ENCODE results near the gene CD86. TPM values are rescaled to one million over a fixed set of nuclear protein-coding genes. Genes with fewer than 3 reads are reported as not detected.

CD86 gene
- total and polyA plus RNA-seq, 8 donors, result 1.6 to 17.6 (median 2.8) TPM

DNA sequence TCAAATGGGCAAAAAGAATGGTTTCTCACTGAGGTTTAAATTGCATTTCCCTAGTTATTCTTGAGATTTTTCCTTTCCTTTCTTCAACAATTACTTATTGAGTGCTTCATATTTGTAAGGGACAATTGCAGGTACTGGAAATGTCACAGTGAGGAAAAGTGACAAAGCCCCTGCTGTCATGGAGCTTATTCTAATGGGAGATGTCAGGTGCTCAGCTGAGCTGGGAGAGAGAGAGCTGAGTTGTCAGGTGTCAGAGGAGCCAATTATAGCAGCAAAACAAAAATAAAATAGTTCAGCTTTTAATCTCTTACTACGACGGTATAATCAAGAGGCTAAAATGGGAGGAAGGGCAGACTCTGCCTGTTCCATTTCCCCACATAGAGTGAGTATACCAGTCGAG, 42.0 kb downstream of the CD86 start:
- Histone ChIP-seq H3K27ac (no peak overlapping the region), H3K4me3 (no peak overlapping the region), H3K36me3 (no peaks in the 10 kb centered on the region), H3K4me1 (peaks cover 0 to 8% of the 10 kb centered on the region in 2 donors), H3K27me3 (no peaks in the 10 kb centered on the region), H3K9me3 (no peaks in the 10 kb centered on the region)
- DNase-seq (no peak), ATAC-seq (no peak)
- intact Hi-C loops (cut with DNase I), result no loop called here
- TF ChIP-seq, protein P1, sequence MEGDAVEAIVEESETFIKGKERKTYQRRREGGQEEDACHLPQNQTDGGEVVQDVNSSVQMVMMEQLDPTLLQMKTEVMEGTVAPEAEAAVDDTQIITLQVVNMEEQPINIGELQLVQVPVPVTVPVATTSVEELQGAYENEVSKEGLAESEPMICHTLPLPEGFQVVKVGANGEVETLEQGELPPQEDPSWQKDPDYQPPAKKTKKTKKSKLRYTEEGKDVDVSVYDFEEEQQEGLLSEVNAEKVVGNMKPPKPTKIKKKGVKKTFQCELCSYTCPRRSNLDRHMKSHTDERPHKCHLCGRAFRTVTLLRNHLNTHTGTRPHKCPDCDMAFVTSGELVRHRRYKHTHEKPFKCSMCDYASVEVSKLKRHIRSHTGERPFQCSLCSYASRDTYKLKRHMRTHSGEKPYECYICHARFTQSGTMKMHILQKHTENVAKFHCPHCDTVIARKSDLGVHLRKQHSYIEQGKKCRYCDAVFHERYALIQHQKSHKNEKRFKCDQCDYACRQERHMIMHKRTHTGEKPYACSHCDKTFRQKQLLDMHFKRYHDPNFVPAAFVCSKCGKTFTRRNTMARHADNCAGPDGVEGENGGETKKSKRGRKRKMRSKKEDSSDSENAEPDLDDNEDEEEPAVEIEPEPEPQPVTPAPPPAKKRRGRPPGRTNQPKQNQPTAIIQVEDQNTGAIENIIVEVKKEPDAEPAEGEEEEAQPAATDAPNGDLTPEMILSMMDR (IDR thresholded peaks at IDR 0.05), result no peak

DNA sequence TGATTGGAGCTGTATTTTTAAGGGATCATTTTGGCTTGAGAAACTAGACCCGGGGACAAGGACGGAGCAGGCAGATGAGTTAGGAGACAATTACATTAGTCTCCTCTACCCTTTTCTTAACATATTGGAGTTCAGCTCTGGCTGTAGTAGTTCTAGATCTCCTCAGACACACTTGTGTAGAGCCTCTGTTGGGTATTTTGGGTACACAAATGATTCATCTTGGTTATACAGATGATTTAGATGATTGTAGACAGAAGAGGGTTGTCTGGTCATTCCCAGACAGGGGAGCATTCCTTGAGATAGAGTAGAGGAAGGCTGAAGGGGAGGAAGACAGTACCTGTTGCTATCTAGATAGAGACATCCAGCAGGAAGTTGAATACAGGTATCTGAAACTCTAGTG, 43.4 kb downstream of the CD86 start:
- Histone ChIP-seq H3K9me3 (no peaks in the 10 kb centered on the region), H3K27me3 (no peaks in the 10 kb centered on the region), H3K36me3 (no peaks in the 10 kb centered on the region), H3K27ac (no peak overlapping the region), H3K4me1 (peaks cover 0 to 10% of the 10 kb centered on the region in 2 donors), H3K4me3 (no peak overlapping the region)
- DNase-seq (no peak), ATAC-seq (no peak)
- intact Hi-C loops (cut with DNase I), result no loop called here
- TF ChIP-seq, protein P1 (IDR thresholded peaks at IDR 0.05), result no peak

GRCh38 chr3:122099255-122099654, 44.1 kb downstream of the CD86 start:
- H3K27me3 ChIP-seq, result no peaks in the 10 kb centered on the region
- H3K9me3 ChIP-seq, result no peaks in the 10 kb centered on the region
- ATAC-seq (no peak), DNase-seq (no peak)
- no peak overlapping the region for H3K4me3 ChIP-seq
- no peak overlapping the region for H3K27ac ChIP-seq
- TF ChIP-seq, protein P1 (IDR thresholded peaks at IDR 0.05), result no peak
- peaks cover 0 to 10% of the 10 kb centered on the region in 2 donors for H3K4me1 ChIP-seq
- H3K36me3 ChIP-seq, result no peaks in the 10 kb centered on the region
- intact Hi-C loops (cut with DNase I), result no loop called here

DNA sequence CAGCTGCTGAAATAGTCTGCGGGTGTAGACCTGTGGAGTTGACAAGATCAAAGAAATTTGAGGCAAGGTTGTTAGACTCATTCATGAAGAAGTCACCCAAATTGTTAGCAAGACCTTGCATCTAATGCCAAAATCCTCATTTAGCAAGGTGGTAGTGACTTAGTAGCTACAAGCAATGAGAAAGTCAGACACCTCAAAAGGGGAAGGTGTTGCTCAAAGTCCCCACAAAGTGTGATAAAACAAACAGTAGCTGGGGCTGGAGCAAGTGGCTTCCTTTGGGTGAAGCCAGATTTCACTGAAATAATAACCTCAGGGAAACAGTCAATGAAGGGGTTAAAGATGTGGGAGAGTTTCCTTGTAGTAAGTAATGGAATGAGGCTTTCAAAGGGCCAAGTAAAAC, 44.9 kb downstream of the CD86 start:
- peaks cover 0 to 10% of the 10 kb centered on the region in 2 donors for H3K4me1 ChIP-seq
- TF ChIP-seq, protein P1 (IDR thresholded peaks at IDR 0.05), result no peak
- no peaks in the 10 kb centered on the region for H3K36me3 ChIP-seq
- no peaks in the 10 kb centered on the region for H3K9me3 ChIP-seq
- H3K27me3 ChIP-seq, result no peaks in the 10 kb centered on the region
- no peak overlapping the region for H3K27ac ChIP-seq
- intact Hi-C loops (cut with DNase I), result loop anchor here in 1 of 2 donors (10.0 kb wide), 1 partner anchor 155 kb away; no protein-coding TSS in a partner anchor
- ATAC-seq (no peak), DNase-seq (no peak)
- H3K4me3 ChIP-seq, result no peak overlapping the region

DNA sequence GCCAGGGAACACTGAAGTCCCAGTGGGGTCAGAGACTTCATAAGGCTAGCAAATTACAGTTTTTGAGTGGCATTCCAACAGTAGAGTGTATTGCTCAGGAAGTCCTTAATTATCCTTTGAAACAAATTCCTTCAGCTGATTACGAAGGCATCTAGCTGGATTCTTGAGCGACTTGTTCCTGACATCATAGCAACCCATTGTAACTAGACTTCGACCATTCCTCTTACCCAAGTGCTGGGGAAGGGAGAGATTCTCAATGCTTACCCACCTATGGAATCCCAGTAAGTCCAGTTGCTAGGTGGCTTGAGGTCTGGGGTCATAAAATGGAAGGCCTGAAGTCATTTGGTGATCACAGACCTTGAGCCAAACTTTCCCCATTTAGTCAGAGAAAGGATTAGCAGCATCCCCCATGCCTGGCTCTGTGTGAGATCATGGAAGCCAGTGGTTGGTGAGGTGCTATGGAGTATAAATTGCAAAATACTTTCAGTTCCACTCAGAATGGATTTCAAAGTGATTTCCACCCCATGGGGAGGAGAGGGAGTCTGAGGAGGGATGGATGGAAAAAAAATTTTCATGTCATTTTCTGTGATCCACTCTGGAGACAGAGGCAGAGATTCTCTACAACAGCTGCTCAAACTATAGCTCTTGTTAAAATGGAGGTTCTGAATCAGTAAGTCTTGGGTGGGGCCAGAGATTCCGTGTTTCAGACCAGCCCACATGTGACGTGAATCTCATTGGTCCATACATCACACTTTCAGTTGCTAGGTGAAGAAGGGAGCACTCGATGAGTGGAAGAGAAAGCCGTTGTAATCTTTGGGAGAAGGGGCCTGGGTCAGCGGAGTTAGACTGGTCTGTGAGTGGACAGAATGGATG, 45.7 kb downstream of the CD86 start:
- DNase-seq (no peak), ATAC-seq (no peak)
- Histone ChIP-seq H3K27ac (no peak overlapping the region), H3K9me3 (no peaks in the 10 kb centered on the region), H3K4me1 (peaks cover 0 to 10% of the 10 kb centered on the region in 2 donors), H3K27me3 (no peaks in the 10 kb centered on the region), H3K36me3 (no peaks in the 10 kb centered on the region), H3K4me3 (no peak overlapping the region)
- TF ChIP-seq, protein P1 (IDR thresholded peaks at IDR 0.05), result no peak
- intact Hi-C loops (cut with DNase I), result loop anchor here in 1 of 2 donors (10.0 kb wide), 1 partner anchor 154 kb away; no protein-coding TSS in a partner anchor

Data from left lung (tissue), 10 donors.